HG03039 (cell line): ENCODE results near the gene HDAC10.
A peak's percentile ranks its signal among the peaks of the same experiment; 100 is the strongest.

Experiments
- ATAC-seq: cut with Tn5 transposase; IDR thresholded peaks from one replicate; pipeline ENCODE4 v1.9.1; 2021; ENCODE audit warnings: mild to moderate bottlenecking, moderate library complexity; ENCODE audit not compliant: unreplicated experiment

The HDAC10 gene

GRCh38 chr22:50257041-50257440, 6.0 kb upstream of the HDAC10 start:
- no peak for ATAC-seq

- no peak for ATAC-seq
Measured at GRCh38 chr22:50256258-50256862, 5.3 kb upstream of the HDAC10 start.

GRCh38 chr22:50255607-50256006, 4.5 kb upstream of the HDAC10 start:
- no peak for ATAC-seq

GRCh38 chr22:50255099-50255498, 4.0 kb upstream of the HDAC10 start:
- no peak for ATAC-seq

- ATAC-seq = no peak
Measured at GRCh38 chr22:50253941-50254340, 2.9 kb upstream of the HDAC10 start.

GRCh38 chr22:50253046-50253915, 2.2 kb upstream of the HDAC10 start:
- ATAC-seq = no peak

GRCh38 chr22:50252082-50253045, 1.3 kb upstream of the HDAC10 start:
- no peak for ATAC-seq

- ATAC-seq = no peak
Measured at GRCh38 chr22:50251477-50252081, 514 bp upstream of the HDAC10 start.

- ATAC-seq = no peak
Measured at GRCh38 chr22:50250249-50250554, 863 bp downstream of the HDAC10 start.

- no peak for ATAC-seq
Measured at GRCh38 chr22:50249341-50250248, 1.5 kb downstream of the HDAC10 start.

- no peak for ATAC-seq
Measured at GRCh38 chr22:50248196-50249081, 2.6 kb downstream of the HDAC10 start.

- no peak for ATAC-seq
Measured at GRCh38 chr22:50247748-50248147, 3.3 kb downstream of the HDAC10 start.

GRCh38 chr22:50246242-50247175, 4.6 kb downstream of the HDAC10 start:
- no peak for ATAC-seq

- no peak for ATAC-seq
Measured at GRCh38 chr22:50245214-50246072, 5.6 kb downstream of the HDAC10 start.

- ATAC-seq = peak; percentile 70
Measured at GRCh38 chr22:50244420-50245213, 6.4 kb downstream of the HDAC10 start, which contains the start of gene TUBGCP6. Gene TUBGCP6, minus strand, starts transcription at chr22:50245023. Its CDS starts 564 bp downstream, at chr22:50244459.
